HG02588 (cell line): ENCODE data around the gene CLIC4.
"Not testable (repeated sequence)": the region's sequence is repeated elsewhere in the genome, so short reads cannot be mapped to it uniquely, and the experiment has no call there.

Experiments used
- ATAC-seq: cut with Tn5 transposase; IDR thresholded peaks from one replicate; pipeline ENCODE4 v1.9.1; 2021; ENCODE audit warnings: mild to moderate bottlenecking, moderate library complexity; ENCODE audit not compliant: unreplicated experiment

Gene CLIC4

GRCh38 chr1:24743404-24744211, 1.6 kb upstream of the CLIC4 start:
- no peak for ATAC-seq

GRCh38 chr1:24745711-24746413, 615 bp downstream of the CLIC4 start:
- peak; percentile 7 for ATAC-seq

DNA sequence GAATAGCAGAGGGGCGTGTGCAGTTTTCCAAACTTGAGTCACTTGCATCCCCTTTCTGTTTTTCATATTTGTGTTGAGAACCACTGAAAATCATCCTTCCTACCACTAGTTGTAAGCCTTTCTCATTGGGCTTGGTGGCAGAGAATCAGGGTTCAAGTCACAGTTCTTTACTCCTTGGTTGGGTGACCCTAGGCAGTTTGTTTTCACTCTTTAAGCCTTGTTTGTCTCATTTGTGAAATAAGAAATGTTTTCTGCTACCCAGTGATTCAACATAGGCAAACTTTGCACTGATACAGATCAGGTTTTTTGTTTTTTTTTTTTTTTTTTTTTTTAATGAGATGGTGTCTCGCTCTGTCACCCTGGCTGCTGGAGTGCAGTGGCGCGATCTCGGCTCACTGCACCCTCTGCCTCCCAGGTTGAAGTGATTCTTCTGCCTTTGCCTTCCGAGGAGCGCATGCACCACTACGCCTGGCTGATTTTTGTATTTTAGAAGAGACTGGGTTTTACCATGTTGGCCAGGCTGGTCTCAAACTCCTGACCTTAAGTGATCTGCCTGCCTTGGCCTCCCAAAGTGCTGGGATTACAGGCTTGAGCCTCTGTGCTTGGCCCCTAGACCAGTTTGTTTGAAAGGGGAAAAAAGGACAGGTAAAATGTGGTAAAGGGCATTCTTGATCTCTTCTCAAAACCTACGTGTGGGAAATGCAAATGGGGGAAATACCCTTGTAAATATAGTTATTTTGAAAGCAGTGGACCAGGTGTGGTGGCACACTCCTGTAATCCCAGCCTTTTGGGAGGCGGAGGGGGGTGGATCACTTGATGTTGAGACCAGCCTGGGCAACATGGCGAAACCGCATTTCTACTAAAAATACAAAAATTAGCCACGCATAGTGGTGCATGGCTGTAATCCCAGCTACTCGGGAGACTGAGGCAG, 3.2 kb downstream of the CLIC4 start:
- ATAC-seq: no peak

DNA sequence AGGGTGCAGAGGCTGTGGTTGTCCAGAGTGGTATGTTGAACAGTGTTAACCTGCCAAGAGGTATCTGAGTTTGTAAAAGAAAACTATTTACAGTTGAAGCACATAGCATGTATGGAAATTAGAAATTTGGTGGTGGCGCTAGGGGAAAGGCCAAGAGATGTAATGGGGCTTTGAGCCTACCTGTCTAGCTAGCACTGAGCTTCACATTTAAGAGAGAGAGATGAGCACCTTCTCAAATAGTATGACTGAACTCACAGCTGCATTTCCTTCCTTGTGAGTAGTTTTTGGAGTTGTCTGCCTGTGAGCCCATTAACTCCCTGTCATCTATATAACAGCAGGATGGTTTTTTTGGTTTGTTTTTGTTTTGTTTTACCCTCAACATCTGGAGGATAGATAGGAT, 4.0 kb downstream of the CLIC4 start:
- ATAC-seq: no peak

- no peak for ATAC-seq
Measured at GRCh38 chr1:24749886-24750285, 4.6 kb downstream of the CLIC4 start.

DNA sequence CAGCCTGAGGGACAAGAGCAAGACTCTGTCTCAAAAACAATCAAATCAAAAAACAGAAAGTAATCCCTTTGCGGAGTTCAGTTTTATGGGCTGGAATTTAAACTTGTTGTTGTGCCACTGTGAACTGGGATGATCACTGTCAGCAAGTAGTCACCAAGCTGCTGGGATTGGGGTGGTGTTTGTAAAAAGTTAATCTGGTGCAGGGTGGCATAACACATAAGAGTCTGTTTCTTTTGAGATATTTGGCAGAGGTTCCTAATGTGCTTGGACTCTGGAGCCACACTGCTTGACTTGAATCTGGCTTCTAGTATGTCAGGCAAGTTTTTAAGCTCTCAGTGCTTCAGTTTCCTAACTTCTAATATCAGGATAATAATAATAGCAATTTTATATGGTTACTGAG, 6.6 kb downstream of the CLIC4 start:
- no peak for ATAC-seq

DNA sequence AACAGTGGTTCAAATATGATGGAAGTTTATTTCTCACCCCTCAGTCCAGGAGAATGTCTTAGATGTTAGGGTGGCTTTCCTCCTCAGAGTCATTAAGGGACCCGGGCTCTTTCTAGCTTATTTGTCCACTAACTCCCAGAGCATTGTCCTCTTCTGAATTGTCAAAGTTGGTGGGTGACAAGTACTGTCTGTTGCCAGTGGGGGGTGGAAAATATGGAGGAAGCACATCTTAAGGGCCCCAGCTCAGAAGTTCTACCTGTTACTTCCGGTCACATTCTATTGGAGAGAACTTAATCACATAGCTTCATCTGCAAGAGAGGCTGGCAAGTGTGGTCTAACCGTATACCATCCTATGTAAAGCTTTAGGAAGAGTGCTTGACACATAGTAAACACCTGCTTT, 7.1 kb downstream of the CLIC4 start:
- no peak for ATAC-seq

DNA sequence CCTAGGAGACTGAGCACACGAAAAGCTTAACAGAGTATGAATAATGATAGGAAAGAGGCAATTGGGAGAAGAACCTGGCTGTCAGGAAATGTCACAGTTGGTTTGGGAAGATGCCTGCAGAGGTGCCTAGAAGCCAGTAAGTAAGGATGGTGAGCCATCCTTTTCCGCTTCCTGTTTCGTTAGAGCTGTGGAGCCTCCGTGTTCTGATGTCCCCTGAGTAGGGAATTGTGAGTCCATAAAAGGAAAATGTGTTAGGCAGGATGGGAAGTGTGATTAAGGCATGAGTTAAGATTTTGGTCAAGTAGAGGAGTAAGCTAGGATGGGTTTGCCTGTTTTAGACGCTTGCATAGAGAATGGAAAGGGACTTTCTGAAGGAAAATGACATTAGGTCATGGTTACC, 9.0 kb downstream of the CLIC4 start:
- no peak for ATAC-seq

DNA sequence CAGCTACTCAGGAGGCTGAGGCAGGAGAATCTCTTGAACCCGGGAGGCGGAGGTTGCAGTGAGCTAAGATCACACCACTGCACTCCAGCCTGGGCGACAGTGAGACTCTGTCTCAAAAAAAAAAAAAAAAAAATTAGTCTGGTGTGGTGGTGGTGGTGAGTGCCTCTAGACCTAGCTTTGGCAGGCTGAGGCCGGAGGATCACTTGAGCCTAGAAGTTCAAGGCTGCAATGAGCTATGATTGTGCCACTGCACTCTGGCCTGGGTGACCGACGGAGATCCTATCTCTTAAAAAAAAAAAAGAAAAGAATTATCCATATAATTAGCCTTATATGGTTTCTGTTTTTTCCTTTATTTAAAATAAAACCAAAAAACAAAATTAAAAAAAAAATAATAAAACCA, 10.1 kb downstream of the CLIC4 start:
- ATAC-seq: not testable (repeated sequence)

GRCh38 chr1:24756395-24756794, 11.1 kb downstream of the CLIC4 start:
- no peak for ATAC-seq

DNA sequence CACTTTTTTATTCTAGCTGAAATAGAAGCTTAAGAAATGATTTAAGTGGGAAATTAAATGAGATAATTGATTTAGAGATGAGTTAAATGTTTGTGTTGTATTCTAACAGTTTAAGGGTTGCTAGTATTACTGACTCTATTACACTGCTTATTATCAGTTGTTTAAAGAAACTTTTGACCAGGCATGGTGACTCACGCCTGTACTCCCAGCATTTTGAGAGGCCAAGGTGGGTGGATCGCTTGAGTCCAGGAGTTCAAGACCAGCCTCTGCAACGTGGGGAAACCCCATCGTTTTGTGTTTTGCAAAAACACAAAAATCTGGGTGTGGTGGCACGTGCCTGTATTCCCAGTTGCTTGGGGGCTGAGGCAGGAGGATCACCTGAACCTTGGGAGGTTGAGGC, 14.2 kb downstream of the CLIC4 start:
- no peak for ATAC-seq

GRCh38 chr1:24761582-24761981, 16.3 kb downstream of the CLIC4 start:
- no peak for ATAC-seq

GRCh38 chr1:24762133-24762676, 17.0 kb downstream of the CLIC4 start:
- ATAC-seq: no peak

DNA sequence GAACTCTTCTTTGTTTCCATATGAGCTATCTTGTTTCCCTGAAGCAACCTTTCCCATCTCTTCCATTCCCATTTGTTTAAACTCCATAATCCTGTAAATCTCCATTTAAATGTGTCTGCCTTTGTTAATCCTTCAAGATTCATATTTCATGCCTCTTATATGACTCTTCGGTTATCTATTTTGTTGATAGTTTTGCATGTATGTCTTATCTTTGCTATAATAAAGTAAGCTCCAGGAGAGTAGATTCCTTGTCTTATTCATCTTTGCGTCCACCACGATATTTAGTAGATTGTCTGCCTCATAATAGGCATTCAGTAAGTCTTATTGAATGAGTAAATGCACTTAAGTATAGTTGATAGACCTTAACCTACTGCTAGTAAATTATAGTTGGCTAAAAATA, 18.4 kb downstream of the CLIC4 start:
- no peak for ATAC-seq

DNA sequence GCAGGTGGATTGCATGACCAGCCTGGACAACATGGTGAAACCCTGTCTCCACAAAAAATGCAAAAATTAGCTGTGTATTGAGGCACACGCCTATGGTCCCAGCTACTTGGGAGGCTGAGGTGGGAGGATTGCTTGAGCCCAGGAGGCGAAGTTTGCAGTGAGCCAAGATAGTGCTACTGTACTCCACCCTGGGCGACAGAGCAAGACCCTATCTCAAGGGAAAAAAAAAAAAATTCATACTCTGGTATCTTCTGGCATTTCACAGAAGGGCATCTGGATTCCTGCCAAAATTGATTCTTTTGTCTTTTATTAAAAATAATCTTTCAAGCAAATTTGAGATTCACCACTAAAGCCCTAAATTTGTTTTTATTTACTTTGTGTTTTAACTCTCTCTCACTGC, 19.2 kb downstream of the CLIC4 start:
- ATAC-seq: no peak

- ATAC-seq: no peak
Measured at GRCh38 chr1:24764848-24765247, 19.6 kb downstream of the CLIC4 start.

DNA sequence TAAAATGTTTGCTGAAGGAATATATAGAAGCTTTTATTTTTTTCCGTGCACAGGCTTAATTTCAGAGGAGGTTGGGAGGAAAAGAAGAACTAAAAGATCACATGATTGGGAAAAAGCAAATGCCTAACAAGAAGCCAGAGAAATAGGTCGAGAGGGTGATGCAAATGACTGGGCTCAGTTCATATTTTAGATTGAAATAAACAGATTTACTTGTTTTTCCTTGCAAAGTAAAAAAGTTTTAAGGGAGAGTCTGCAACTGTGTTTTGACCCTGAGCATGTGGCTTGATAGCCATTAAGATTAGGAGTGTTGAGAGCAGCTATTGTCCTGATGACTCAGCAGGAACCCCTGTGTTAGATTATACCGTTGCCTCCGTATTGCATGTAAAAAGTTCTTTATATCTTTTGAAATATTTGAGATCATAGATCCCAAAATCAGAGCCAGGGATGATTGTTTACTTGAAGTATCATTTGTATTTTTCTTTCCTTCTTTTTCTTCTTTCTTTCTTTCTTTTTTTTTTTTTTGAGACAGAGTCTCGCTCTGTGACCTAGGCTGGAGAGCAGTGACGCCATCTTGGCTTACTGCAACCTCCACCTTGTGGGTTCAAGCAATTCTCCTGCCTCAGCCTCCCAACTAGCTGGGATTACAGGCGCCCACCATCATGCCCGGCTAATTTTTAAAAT, 20.2 kb downstream of the CLIC4 start:
- ATAC-seq: no peak

DNA sequence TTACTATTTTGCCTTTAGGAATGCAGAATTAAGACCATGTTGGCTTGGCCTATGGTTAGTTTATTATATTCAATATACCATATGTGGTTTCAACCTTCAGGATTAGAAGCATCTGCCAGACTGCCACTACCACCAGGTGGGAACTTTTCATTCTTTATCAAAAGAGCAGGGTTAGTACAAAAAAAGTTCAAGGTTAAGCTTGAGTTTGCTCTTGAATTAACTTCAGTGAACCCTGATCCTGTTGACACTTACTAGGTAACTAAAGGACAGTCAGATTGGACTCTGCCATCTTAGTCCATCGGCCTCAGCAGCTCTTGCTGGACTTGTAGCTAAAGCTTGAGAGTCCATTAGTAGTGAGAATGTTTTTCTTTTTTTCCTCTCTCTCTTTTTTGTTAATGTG, 22.1 kb downstream of the CLIC4 start:
- no peak for ATAC-seq

DNA sequence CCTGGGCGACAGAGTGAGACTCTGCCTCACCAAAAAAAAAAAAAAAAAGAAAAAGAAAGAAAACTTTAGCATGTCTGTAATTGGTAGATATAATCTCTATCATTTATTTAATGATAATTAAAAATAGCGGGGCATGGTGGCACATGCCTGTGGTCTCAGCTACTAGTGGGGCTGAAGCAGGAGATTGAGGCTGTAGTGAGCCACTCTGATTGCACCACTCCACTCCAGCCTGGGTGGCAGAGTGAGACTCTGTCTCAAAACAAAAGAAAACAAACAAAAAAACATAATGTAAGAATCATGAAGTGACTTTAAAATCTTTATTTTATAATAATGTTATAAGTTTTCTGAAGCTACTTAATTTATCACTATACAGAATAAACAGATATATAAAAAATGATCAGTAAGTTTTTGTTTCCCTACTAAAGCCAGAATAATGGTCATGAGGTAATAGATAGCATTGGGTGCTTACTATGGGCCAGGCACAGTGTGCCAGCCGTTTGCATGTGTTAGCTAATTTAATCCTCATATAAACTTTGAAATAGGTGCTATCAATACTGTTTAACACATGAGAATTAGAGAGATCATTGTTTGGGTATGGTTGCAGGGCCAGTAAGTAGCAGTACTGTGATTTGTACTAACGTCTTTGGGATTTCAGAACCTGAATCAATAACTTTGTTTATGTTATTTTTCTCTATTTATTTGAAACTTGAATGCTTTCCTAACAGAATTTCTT, 23.8 kb downstream of the CLIC4 start:
- no peak for ATAC-seq
